SK-N-SH (cell line): Measurements from ENCODE around the gene PDE4D.

Experiments used
- EZH2phosphoT487 ChIP-seq: fragments of 200-600 bp; sonication (generic); IDR thresholded peaks from 2 replicates; pipeline ENCODE4 v1.6.1; 2017; ENCODE audit warnings: low read depth, mixed run types, mild to moderate bottlenecking, antibody characterized with exemption, moderate library complexity, borderline replicate concordance
- JUND ChIP-seq: IDR thresholded peaks from 2 replicates; pipeline ENCODE4 v1.4.0; 2012
- MXI1 ChIP-seq: IDR thresholded peaks from 2 replicates; pipeline ENCODE4 v1.6.1; 2012; ENCODE audit warnings: mild to moderate bottlenecking, low read depth, low read length, improper control_type of control experiment
- NFIC ChIP-seq: IDR thresholded peaks from 2 replicates; pipeline ENCODE4 v1.4.0; 2012; ENCODE audit warnings: borderline replicate concordance
- NRF1 ChIP-seq: IDR thresholded peaks from 2 replicates; pipeline ENCODE4 v1.6.1; 2012; ENCODE audit warnings: low read depth, mild to moderate bottlenecking, low read length
- POLR2AphosphoS5 ChIP-seq: IDR thresholded peaks from 2 replicates; pipeline ENCODE4 v1.6.1; 2012; ENCODE audit warnings: low read depth, low read length
- RFX5 ChIP-seq: IDR thresholded peaks from 2 replicates; pipeline ENCODE4 v1.6.1; 2012; ENCODE audit warnings: mild to moderate bottlenecking, improper control_type of control experiment, low read length
- TAF1 ChIP-seq: IDR thresholded peaks from 2 replicates; pipeline ENCODE4 v1.6.1; 2012; ENCODE audit warnings: low read depth, mild to moderate bottlenecking, low read length, moderate library complexity, borderline replicate concordance
- TF ChIP-seq, protein P1 (sequence below): fragments of 200-600 bp; sonication (generic); IDR thresholded peaks from 2 replicates; pipeline ENCODE4 v1.6.1; 2017; ENCODE audit warnings: antibody characterized with exemption, mild to moderate bottlenecking, moderate library complexity
- TF ChIP-seq, protein P2 (sequence below): IDR thresholded peaks from 2 replicates; pipeline ENCODE4; 2012
- TF ChIP-seq, protein P3 (sequence below): IDR thresholded peaks from 2 replicates; pipeline ENCODE4 v1.6.1; 2012; ENCODE audit warnings: mild to moderate bottlenecking, low read depth, low read length, moderate library complexity

DNA sequence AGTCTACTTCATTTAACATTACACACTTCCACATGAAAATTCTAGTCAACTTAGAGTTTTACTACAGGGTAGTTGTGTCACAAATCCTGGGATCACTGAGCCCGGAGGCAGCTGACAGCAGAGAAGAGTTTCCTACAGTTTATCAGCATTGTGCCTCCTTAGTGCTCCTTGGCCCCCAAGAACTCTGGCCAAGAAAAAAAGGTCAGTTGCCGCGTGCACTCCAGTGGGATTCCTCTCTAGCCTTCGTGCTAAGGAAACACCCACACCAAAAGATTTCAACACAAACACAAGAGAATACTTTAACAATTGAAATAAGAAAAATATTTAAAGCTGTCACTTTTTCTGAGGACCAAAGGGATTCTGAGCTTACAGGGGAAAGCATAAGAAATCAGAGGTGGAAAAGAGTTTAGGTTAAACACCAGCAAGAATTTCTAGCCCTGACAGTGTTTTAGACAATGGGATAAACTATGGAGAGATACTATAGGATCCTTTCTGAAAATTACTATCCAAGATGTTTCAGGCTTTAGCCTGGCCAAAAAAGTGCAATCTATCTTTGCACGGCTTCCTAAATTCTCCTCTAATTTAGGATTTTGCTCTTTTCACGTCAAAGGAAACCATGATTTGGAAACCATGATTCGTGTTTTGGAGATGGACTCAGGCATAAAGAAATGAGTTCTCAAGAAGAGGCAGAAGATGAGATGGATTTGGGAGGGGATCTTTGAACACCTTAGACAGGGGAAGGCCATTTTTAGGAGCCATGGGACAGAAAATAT, 703.9 kb downstream of the PDE4D start:
- TF ChIP-seq MXI1 (no peak), POLR2AphosphoS5 (no peak), NFIC (no peak), RFX5 (no peak), TAF1 (no peak), JUND (no peak), NRF1 (no peak), EZH2phosphoT487 (no peak)
- TF ChIP-seq, protein P1, sequence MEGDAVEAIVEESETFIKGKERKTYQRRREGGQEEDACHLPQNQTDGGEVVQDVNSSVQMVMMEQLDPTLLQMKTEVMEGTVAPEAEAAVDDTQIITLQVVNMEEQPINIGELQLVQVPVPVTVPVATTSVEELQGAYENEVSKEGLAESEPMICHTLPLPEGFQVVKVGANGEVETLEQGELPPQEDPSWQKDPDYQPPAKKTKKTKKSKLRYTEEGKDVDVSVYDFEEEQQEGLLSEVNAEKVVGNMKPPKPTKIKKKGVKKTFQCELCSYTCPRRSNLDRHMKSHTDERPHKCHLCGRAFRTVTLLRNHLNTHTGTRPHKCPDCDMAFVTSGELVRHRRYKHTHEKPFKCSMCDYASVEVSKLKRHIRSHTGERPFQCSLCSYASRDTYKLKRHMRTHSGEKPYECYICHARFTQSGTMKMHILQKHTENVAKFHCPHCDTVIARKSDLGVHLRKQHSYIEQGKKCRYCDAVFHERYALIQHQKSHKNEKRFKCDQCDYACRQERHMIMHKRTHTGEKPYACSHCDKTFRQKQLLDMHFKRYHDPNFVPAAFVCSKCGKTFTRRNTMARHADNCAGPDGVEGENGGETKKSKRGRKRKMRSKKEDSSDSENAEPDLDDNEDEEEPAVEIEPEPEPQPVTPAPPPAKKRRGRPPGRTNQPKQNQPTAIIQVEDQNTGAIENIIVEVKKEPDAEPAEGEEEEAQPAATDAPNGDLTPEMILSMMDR = no peak
- TF ChIP-seq, protein P2, sequence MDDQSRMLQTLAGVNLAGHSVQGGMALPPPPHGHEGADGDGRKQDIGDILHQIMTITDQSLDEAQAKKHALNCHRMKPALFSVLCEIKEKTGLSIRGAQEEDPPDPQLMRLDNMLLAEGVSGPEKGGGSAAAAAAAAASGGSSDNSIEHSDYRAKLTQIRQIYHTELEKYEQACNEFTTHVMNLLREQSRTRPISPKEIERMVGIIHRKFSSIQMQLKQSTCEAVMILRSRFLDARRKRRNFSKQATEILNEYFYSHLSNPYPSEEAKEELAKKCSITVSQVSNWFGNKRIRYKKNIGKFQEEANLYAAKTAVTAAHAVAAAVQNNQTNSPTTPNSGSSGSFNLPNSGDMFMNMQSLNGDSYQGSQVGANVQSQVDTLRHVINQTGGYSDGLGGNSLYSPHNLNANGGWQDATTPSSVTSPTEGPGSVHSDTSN = no peak
- TF ChIP-seq, protein P3, sequence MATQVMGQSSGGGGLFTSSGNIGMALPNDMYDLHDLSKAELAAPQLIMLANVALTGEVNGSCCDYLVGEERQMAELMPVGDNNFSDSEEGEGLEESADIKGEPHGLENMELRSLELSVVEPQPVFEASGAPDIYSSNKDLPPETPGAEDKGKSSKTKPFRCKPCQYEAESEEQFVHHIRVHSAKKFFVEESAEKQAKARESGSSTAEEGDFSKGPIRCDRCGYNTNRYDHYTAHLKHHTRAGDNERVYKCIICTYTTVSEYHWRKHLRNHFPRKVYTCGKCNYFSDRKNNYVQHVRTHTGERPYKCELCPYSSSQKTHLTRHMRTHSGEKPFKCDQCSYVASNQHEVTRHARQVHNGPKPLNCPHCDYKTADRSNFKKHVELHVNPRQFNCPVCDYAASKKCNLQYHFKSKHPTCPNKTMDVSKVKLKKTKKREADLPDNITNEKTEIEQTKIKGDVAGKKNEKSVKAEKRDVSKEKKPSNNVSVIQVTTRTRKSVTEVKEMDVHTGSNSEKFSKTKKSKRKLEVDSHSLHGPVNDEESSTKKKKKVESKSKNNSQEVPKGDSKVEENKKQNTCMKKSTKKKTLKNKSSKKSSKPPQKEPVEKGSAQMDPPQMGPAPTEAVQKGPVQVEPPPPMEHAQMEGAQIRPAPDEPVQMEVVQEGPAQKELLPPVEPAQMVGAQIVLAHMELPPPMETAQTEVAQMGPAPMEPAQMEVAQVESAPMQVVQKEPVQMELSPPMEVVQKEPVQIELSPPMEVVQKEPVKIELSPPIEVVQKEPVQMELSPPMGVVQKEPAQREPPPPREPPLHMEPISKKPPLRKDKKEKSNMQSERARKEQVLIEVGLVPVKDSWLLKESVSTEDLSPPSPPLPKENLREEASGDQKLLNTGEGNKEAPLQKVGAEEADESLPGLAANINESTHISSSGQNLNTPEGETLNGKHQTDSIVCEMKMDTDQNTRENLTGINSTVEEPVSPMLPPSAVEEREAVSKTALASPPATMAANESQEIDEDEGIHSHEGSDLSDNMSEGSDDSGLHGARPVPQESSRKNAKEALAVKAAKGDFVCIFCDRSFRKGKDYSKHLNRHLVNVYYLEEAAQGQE = no peak
